Activated CD8-positive, alpha-beta memory T cell treated with anti-CD3 and anti-CD28 coated beads, Interleukin-2, amount 10 ng/mL, durations not matched to agents 7 days and 5 days (primary cell): ENCODE data around the gene NR2C2. TPM values are rescaled to one million over a fixed set of nuclear protein-coding genes. Genes with fewer than 3 reads are reported as not detected.

Experiments used
- ATAC-seq: fragments of 150-1000 bp; cut with Tn5 transposase; one replicate; pipeline ENCODE4 v1.10.0; 2021; ENCODE audit warnings: moderate library complexity
- CTCF ChIA-PET: fragments of 350-600 bp; sonication (Branson Sonifier 250); formaldehyde crosslinking; loops from one replicate; lab custom pipeline; 2021; ENCODE audit warnings: antibody characterized with exemption; lab: Charles Lee
- DNase-seq: peaks from one replicate; pipeline ENCODE4 v3.0.0-alpha.2; 2020
- H3K27ac Mint-ChIP-seq: one replicate; pipeline ENCODE4 v1.8.0; 2021; ENCODE audit warnings: mild to moderate bottlenecking, mixed read lengths
- H3K27me3 Mint-ChIP-seq: one replicate; pipeline ENCODE4 v1.8.0; 2021; ENCODE audit warnings: mixed read lengths
- H3K36me3 Mint-ChIP-seq: one replicate; pipeline ENCODE4 v1.8.0; 2021; ENCODE audit warnings: mild to moderate bottlenecking, mixed read lengths
- H3K4me1 Mint-ChIP-seq: one replicate; pipeline ENCODE4 v1.8.0; 2021; ENCODE audit warnings: mixed read lengths
- H3K4me3 Mint-ChIP-seq: one replicate; pipeline ENCODE4 v1.8.0; 2021; ENCODE audit warnings: mild to moderate bottlenecking, moderate library complexity, mixed read lengths
- H3K9me3 Mint-ChIP-seq: one replicate; pipeline ENCODE4 v1.8.0; 2022; ENCODE audit warnings: low read depth, mixed read lengths
- total RNA-seq, 2 experiments: library from RNA; stranded (reverse); gene quantifications; one replicate each; pipeline ENCODE4 v1.2.3, GENCODE V29; 2021

Gene NR2C2
- total RNA-seq, 2 experiments from 2014 or later: 56.5 to 69.7 TPM

DNA sequence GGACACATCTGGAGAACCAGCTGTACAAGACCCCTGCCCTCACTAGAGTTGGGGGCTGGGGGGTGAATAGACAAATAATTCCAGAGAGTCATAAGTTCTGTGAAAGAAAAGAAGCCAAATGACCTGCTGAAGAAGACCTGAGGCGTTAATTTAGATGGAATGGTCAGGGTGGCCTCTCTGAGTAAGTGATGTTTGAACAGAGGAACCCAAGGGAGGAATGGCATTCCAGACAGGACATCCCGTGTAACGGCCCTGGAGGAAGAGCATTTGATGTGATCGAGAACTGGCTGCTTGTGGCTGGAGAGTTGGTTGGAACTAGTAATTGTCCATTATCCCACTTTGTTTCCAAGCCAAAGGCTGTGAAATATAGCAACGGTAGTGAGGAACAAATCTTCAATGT, 1.7 kb downstream of the NR2C2 start:
- no peak for DNase-seq
- Mint-ChIP-seq H3K27ac (peak overlapping the region; percentile 100), H3K9me3 (no peaks in the 10 kb centered on the region), H3K4me1 (peaks cover 46% of the 10 kb centered on the region), H3K27me3 (no peaks in the 10 kb centered on the region), H3K36me3 (peaks cover 27% of the 10 kb centered on the region), H3K4me3 (peak overlapping the region; percentile 98)
- CTCF ChIA-PET: interaction anchor here (1.3 kb wide), 1 partner anchor 16 kb away, joined by 3 read pairs; no protein-coding TSS in a partner anchor
- no peak for ATAC-seq

DNA sequence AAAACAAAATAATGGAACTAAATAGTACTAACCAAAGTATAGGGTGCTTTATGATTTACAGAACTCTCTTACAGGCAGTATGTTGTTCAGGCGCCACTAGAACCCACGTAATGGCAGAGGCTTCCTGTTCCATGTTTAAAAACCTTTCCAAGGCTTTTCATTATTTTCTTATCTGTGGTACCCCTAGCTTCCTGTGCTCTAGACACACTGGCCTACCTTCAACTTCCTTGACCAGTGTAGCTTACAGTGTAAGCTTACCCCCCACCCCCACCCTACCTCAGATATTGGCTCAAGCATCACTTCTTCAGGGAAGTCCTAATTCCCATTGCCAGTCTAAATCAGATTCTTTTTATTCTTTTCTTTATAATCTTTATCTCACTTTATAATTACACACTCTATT, 2.9 kb downstream of the NR2C2 start:
- H3K9me3 Mint-ChIP-seq: no peaks in the 10 kb centered on the region
- H3K4me1 Mint-ChIP-seq: peaks cover 45% of the 10 kb centered on the region
- no peak overlapping the region for H3K4me3 Mint-ChIP-seq
- DNase-seq: no peak
- H3K27ac Mint-ChIP-seq: no peak overlapping the region
- no peak for ATAC-seq
- CTCF ChIA-PET: interaction anchor here (1.1 kb wide), 1 partner anchor 25 kb away, joined by 3 read pairs; no protein-coding TSS in a partner anchor
- H3K36me3 Mint-ChIP-seq: peaks cover 22% of the 10 kb centered on the region
- H3K27me3 Mint-ChIP-seq: no peaks in the 10 kb centered on the region

DNA sequence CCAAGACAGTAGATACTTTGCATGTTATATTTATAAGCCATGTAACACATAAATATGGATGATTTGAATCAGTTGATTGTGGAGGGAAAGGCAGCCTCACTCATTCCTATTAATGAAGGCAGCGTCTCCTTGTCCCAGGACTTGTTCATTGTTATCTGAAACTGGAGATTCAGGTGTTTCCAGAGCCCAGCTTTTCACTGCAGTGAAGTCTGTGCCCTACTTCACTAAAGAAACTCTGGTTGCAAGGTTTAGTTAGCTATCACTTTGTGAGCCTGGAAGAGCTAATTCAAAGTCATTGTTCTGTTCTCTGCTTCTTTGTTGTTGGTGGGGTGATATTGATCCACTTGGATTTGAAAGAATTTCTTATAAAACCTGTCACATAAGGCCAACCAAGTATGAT, 9.8 kb downstream of the NR2C2 start:
- no peaks in the 10 kb centered on the region for H3K27me3 Mint-ChIP-seq
- H3K9me3 Mint-ChIP-seq: no peaks in the 10 kb centered on the region
- no peak for ATAC-seq
- H3K4me3 Mint-ChIP-seq: no peak overlapping the region
- no peak for DNase-seq
- CTCF ChIA-PET: interaction anchor here (1.4 kb wide), 1 partner anchor 36 kb away, joined by 3 read pairs; no protein-coding TSS in a partner anchor
- H3K36me3 Mint-ChIP-seq: peaks cover 22% of the 10 kb centered on the region
- no peak overlapping the region for H3K27ac Mint-ChIP-seq
- H3K4me1 Mint-ChIP-seq: peaks cover 53% of the 10 kb centered on the region

DNA sequence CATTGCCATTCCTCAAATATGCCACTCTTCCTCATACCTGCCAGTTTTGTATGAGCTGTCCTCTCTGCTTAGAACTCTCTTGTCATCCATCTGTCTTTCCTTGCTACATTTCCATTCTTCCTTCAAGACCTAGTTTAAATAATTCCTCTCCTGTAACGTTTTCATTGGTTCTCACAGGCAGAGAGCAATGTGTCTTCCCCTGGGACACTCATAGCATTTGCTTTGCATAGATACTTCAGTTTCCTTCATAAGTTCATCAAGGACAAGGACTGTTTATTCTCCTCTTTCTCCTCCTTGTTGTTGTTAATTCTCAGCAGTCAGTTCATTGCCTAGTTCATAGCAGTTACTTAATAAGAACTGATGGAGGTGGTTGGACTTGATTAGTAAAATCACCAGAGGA, 10.5 kb downstream of the NR2C2 start:
- Mint-ChIP-seq H3K4me3 (no peak overlapping the region), H3K4me1 (peaks cover 53% of the 10 kb centered on the region), H3K27me3 (no peaks in the 10 kb centered on the region), H3K36me3 (peaks cover 27% of the 10 kb centered on the region), H3K27ac (peak overlapping the region; percentile 22), H3K9me3 (no peaks in the 10 kb centered on the region)
- no peak for DNase-seq
- no peak for ATAC-seq
- CTCF ChIA-PET: interaction anchor here (1.2 to 1.6 kb wide), 2 partner anchors 11 to 14 kb away, joined by 3 read pairs; partner anchors contain the start of gene NR2C2

DNA sequence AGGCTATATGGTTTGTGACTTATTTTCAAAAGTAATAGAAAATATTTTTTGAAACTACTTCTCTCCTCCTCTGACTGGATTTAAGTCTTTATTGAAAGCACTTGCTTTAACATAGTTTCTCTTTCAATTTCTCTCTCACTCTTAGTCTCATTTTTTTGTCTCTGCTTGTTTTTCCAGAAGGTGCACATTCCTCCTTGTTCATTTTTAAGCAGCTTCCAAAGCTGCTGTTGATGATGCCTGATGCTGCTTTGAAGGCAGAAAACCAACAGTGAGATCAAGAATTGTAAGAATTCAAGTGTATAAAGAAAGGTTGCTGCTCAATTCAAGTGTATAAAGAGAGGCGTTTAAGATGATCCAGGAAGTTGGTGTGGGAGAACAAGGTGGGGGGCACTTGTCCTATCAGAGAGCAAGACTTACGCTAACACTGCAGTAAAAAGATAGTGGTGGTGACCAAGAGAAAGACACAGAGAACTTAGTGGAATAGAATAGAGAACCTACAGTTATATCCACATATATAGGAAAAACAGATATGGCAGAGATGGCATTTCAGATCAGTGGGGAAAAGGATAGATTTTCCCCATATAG, 12.1 kb downstream of the NR2C2 start:
- DNase-seq (no peak), ATAC-seq (peak; percentile 77)
- H3K27ac Mint-ChIP-seq: peak overlapping the region; percentile 95
- CTCF ChIA-PET: interaction anchor here (1.6 to 1.7 kb wide), 3 partner anchors 11 to 90 kb away, joined by 3 to 4 read pairs (median 3); partner anchors contain the start of gene NR2C2
- no peaks in the 10 kb centered on the region for H3K27me3 Mint-ChIP-seq
- no peaks in the 10 kb centered on the region for H3K9me3 Mint-ChIP-seq
- H3K4me3 Mint-ChIP-seq: peak overlapping the region; percentile 85
- peaks cover 28% of the 10 kb centered on the region for H3K36me3 Mint-ChIP-seq
- peaks cover 50% of the 10 kb centered on the region for H3K4me1 Mint-ChIP-seq

DNA sequence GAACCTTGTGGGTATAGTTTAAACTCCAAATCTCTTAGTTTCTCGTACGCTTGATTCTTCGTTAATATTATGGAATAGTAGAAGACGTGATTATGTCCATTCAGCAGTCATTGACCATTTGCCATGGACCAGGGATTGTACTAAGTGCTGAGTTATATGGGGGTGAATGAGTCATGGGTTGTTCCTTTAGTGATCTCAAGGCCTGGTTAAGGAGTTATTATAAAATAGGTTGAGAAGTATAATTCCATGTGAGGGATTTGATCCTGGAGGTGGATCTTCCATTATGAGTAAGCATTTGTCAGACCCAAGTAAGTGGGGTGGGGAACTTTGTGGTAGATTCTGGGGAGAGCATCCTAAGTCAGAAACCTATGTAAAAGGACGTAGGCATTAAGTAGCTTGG, 15.4 kb downstream of the NR2C2 start:
- DNase-seq (no peak), ATAC-seq (no peak)
- Mint-ChIP-seq H3K9me3 (peaks cover 5% of the 10 kb centered on the region), H3K27ac (no peak overlapping the region), H3K4me3 (no peak overlapping the region), H3K4me1 (peaks cover 25% of the 10 kb centered on the region), H3K36me3 (peaks cover 40% of the 10 kb centered on the region), H3K27me3 (no peaks in the 10 kb centered on the region)
- CTCF ChIA-PET: no interaction called here

DNA sequence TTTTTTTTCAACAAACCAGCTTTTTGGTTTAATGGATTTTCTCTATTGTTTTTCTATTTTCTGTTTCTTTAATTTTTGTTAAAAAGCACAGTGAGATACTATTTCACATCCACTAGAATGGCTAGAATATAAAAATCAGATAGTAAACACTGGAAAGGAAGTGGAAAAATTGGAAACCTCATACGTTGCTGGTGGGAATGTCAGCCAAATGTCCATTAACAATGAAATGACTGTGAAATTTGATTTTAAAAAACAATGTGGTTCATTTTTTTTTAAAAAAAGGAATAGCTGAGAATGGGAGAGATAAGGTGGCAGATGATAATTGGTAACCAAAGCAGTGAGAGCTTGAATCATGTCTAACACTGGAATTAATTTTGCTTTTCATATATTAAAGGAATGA, 19.9 kb downstream of the NR2C2 start:
- CTCF ChIA-PET: interaction anchor here (1.2 kb wide), 1 partner anchor 21 kb away, joined by 5 read pairs; the partner anchor contains the start of gene NR2C2
- Mint-ChIP-seq H3K27ac (no peak overlapping the region), H3K4me3 (no peak overlapping the region), H3K4me1 (peaks cover 2% of the 10 kb centered on the region), H3K36me3 (peaks cover 36% of the 10 kb centered on the region), H3K27me3 (no peaks in the 10 kb centered on the region), H3K9me3 (peaks cover 5% of the 10 kb centered on the region)
- no peak for ATAC-seq
- DNase-seq: no peak

DNA sequence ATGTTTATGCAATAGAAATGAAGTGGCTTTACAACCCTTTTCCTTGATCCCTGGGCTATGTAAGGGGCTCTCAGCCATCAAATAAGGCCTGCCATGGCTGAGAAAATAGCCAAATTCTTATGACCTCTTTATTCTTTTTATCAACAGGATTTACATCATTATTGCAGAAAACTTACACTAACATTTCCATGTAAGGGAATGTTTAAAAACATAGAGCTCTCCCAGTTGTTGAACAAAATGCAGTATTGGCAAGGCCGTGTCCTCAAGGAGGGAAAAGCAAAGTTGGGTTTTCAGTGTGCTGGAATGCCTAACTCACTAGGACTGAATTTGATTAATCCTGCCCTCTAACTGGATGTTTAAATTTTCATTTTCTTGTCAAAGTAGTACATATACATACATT, 22.3 kb downstream of the NR2C2 start:
- H3K36me3 Mint-ChIP-seq: peaks cover 46% of the 10 kb centered on the region
- no peaks in the 10 kb centered on the region for H3K27me3 Mint-ChIP-seq
- H3K4me1 Mint-ChIP-seq: peaks cover 7% of the 10 kb centered on the region
- CTCF ChIA-PET: no interaction called here
- H3K4me3 Mint-ChIP-seq: no peak overlapping the region
- ATAC-seq: no peak
- no peak overlapping the region for H3K27ac Mint-ChIP-seq
- DNase-seq: no peak
- peaks cover 5% of the 10 kb centered on the region for H3K9me3 Mint-ChIP-seq

DNA sequence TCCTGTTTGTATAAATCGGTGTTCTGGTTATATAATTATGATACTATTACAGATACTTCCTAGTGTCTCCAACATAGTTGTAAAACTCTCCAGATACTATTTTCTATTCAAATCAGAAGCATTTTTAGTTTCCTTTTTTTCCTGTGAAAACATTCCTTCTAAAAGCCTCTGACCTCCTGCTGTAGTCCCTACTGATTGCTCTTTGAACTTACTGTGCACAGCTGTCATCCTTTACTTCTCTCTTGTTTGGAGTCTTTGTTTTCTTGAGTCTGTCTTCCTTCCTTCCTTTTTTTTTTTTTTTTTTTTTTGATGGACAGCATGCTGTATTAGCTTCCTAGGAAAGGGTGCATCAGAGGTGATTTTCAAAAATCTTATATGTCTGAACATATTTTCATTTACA, 28.9 kb downstream of the NR2C2 start:
- Mint-ChIP-seq H3K4me3 (no peak overlapping the region), H3K27me3 (no peaks in the 10 kb centered on the region), H3K4me1 (peaks cover 17% of the 10 kb centered on the region), H3K9me3 (no peaks in the 10 kb centered on the region), H3K27ac (no peak overlapping the region), H3K36me3 (peaks cover 44% of the 10 kb centered on the region)
- ATAC-seq (no peak), DNase-seq (no peak)
- CTCF ChIA-PET: no interaction called here

DNA sequence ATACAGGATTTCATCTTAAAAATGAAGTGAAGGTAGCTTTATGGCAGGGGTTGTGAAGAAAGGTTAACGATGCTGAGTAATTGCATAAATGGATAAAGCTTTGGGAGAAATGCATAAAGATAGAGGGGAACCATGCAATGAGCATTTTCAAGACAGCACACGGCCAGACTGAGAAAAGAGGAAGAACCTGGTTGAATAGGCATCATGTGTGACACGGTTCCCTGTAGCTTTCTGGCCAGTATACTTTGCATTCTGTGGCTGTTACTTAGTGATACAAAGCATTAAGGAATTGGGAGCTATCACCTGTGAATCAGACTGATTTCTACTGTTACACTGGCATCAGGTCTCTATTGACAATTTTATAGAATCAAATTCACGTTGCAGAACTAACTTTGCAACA, 33.3 kb downstream of the NR2C2 start:
- ATAC-seq (no peak), DNase-seq (no peak)
- Mint-ChIP-seq H3K27ac (no peak overlapping the region), H3K4me3 (no peak overlapping the region), H3K36me3 (peaks cover 28% of the 10 kb centered on the region), H3K4me1 (peaks cover 11% of the 10 kb centered on the region), H3K27me3 (no peaks in the 10 kb centered on the region), H3K9me3 (peaks cover 2% of the 10 kb centered on the region)
- CTCF ChIA-PET: interaction anchor here (0.7 kb wide), 1 partner anchor 9 kb away, joined by 3 read pairs; no protein-coding TSS in a partner anchor

DNA sequence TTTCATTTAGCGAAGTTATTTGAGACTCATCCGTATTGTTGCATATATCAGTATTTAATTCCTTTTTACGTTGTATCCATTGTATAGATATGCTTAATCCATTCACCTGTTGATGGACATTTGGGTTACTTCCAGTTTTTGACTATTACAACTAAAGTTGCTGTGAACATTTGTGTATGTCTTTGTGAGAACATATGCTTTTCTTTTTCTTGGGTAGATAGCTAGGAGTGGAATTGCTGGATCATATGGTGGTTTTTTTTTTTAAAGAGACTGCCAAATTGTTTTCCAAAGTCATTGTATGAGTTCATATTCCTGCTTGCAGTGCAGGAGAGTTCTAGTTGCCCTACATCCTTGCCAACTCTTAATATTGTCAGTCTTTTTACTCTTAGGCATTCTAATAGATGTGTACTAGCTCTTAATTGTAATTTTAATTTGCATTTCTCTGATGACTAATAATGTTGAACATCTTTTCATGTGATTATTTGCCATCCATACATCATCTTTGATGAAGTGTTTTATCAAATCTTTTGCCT, 37.3 kb downstream of the NR2C2 start:
- Mint-ChIP-seq H3K9me3 (peaks cover 2% of the 10 kb centered on the region), H3K4me3 (no peak overlapping the region), H3K27ac (no peak overlapping the region), H3K4me1 (peaks cover 20% of the 10 kb centered on the region), H3K27me3 (no peaks in the 10 kb centered on the region), H3K36me3 (peaks cover 15% of the 10 kb centered on the region)
- ATAC-seq (no peak), DNase-seq (no peak)
- CTCF ChIA-PET: interaction anchor here (0.6 kb wide), 1 partner anchor 10 kb away, joined by 3 read pairs; no protein-coding TSS in a partner anchor

DNA sequence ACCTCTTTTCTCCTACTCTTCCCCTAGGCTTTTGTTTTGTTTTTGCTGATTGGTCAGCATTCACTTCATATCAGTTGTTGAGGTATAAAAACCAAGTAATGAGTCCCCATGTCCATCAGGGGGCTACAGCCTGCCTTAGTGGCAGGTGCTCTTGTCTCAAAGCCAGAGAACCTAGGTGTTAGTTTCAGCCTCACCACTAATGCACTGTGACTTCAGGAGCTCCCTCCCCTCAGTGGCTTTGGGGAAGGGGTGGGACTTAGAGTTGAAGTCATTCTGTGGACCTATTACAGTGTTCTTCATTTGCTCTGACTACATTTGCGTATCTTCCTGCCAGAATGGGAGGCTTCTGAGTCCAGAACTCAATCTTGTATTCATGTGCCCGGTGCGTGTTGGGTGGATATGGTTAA, 41.6 kb downstream of the NR2C2 start:
- Mint-ChIP-seq H3K4me1 (peaks cover 28% of the 10 kb centered on the region), H3K36me3 (peaks cover 8% of the 10 kb centered on the region), H3K27me3 (no peaks in the 10 kb centered on the region), H3K9me3 (no peaks in the 10 kb centered on the region), H3K4me3 (no peak overlapping the region), H3K27ac (peak overlapping the region; percentile 30)
- ATAC-seq (peak; percentile 99), DNase-seq (peak; percentile 82)
- CTCF ChIA-PET: interaction anchor here (0.6 to 0.9 kb wide), 2 partner anchors 8 to 62 kb away, joined by 3 to 5 read pairs; no protein-coding TSS in a partner anchor

DNA sequence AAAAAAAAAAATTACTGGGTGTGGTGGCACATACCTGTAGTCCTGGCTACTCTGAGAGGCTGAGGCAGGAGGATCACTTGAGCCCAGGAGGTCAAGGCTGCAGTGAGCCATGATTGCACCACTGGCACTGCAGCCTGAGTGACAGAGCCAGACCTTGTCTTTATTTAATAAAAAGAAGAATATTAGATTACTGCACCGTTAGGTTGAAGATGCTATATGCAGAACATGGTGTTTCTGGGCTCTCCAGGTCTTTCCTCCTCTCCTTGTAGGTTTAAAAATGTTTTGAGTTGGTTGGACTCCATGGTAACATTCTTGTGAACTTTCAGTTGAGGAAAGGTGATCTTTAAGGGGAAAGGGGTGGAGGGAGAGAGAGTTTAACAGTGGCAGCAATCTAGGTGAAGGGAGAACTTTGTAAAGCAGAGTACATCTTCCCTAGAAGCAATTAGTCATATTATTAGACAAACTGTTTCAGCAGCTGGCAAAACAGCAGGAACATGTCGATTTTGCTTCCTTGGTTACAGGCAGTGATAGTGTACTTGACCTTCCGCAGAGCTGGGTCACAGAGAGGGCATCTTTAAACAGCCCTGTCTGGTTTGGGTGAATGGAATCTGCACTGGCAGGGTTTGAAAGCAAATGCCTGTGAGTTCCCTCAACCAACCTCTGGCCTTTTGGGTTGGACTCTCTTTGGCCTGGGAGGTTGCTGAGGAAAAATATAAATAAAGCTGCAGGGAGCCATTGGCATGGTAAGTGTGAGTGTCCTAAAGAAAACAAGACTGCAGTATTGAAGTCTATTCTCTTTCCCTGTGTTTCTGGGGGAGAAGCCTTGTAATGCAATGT, 42.8 kb downstream of the NR2C2 start:
- no peak overlapping the region for H3K27ac Mint-ChIP-seq
- DNase-seq: no peak
- ATAC-seq: no peak
- peaks cover 2% of the 10 kb centered on the region for H3K36me3 Mint-ChIP-seq
- H3K4me3 Mint-ChIP-seq: no peak overlapping the region
- H3K27me3 Mint-ChIP-seq: no peaks in the 10 kb centered on the region
- no peaks in the 10 kb centered on the region for H3K9me3 Mint-ChIP-seq
- CTCF ChIA-PET: interaction anchor here (0.9 kb wide), 1 partner anchor 61 kb away, joined by 5 read pairs; no protein-coding TSS in a partner anchor
- peaks cover 28% of the 10 kb centered on the region for H3K4me1 Mint-ChIP-seq
